Measurements from ENCODE around the gene PDGFC.

The PDGFC gene

GRCh38 chr4:156971676-156972378 is at the start of gene PDGFC:
Gene PDGFC (minus strand): TSS chr4:156971799. CDS start chr4:156970903, 896 bp downstream.
- no peak for FAIRE-seq
- DNase-seq (ENCODE audit: extremely low spot score, insufficient read length, low read depth), result no peak

GRCh38 chr4:157020882-157021281 is 49.3 kb upstream of the PDGFC start:
- no peak for FAIRE-seq

GRCh38 chr4:157018920-157019490 is 47.4 kb upstream of the PDGFC start:
- FAIRE-seq (no peak), DNase-seq (ENCODE audit: extremely low spot score, insufficient read length, low read depth) (no peak)

More at GRCh38 chr4:157020882-157021281, 49.3 kb upstream of the PDGFC start:
- no peak for DNase-seq (ENCODE audit: extremely low spot score, insufficient read length, low read depth)

GRCh38 chr4:157014621-157015591 is 43.3 kb upstream of the PDGFC start:
- no peak for FAIRE-seq
- DNase-seq (ENCODE audit: extremely low spot score, insufficient read length, low read depth), result no peak

- FAIRE-seq, result no peak
- no peak for DNase-seq (ENCODE audit: extremely low spot score, insufficient read length, low read depth)
Observed at GRCh38 chr4:157013656-157014055, 42.1 kb upstream of the PDGFC start.

GRCh38 chr4:157012781-157013180 is 41.2 kb upstream of the PDGFC start:
- FAIRE-seq (no peak), DNase-seq (ENCODE audit: extremely low spot score, insufficient read length, low read depth) (no peak)

GRCh38 chr4:157012296-157012695 is 40.7 kb upstream of the PDGFC start:
- FAIRE-seq, result no peak
- no peak for DNase-seq (ENCODE audit: extremely low spot score, insufficient read length, low read depth)

GRCh38 chr4:157010630-157011029 is 39.0 kb upstream of the PDGFC start:
- DNase-seq (ENCODE audit: extremely low spot score, insufficient read length, low read depth), result no peak
- no peak for FAIRE-seq

- no peak for DNase-seq (ENCODE audit: extremely low spot score, insufficient read length, low read depth)
- no peak for FAIRE-seq
Observed at GRCh38 chr4:157005831-157006230, 34.2 kb upstream of the PDGFC start.

- FAIRE-seq, result no peak
- no peak for DNase-seq (ENCODE audit: extremely low spot score, insufficient read length, low read depth)
Observed at GRCh38 chr4:157005193-157005592, 33.6 kb upstream of the PDGFC start.

GRCh38 chr4:157004279-157005161 is 32.9 kb upstream of the PDGFC start:
- FAIRE-seq, result no peak

GRCh38 chr4:156999175-156999517 is 27.5 kb upstream of the PDGFC start:
- FAIRE-seq (no peak), DNase-seq (ENCODE audit: extremely low spot score, insufficient read length, low read depth) (no peak)

More at GRCh38 chr4:157004279-157005161, 32.9 kb upstream of the PDGFC start:
- DNase-seq (ENCODE audit: extremely low spot score, insufficient read length, low read depth), result no peak

GRCh38 chr4:156998500-156999174 is 27.0 kb upstream of the PDGFC start:
- DNase-seq (ENCODE audit: extremely low spot score, insufficient read length, low read depth) (no peak), FAIRE-seq (no peak)

GRCh38 chr4:156992943-156993342 is 21.3 kb upstream of the PDGFC start:
- FAIRE-seq (no peak), DNase-seq (ENCODE audit: extremely low spot score, insufficient read length, low read depth) (no peak)

- no peak for DNase-seq (ENCODE audit: extremely low spot score, insufficient read length, low read depth)
- FAIRE-seq, result no peak
Observed at GRCh38 chr4:156991161-156991560, 19.6 kb upstream of the PDGFC start.

GRCh38 chr4:156983366-156983765 is 11.8 kb upstream of the PDGFC start:
- FAIRE-seq (no peak), DNase-seq (ENCODE audit: extremely low spot score, insufficient read length, low read depth) (no peak)

GRCh38 chr4:156981262-156981769 is 9.7 kb upstream of the PDGFC start:
- DNase-seq (ENCODE audit: extremely low spot score, insufficient read length, low read depth), result no peak
- FAIRE-seq, result no peak

- FAIRE-seq (no peak), DNase-seq (ENCODE audit: extremely low spot score, insufficient read length, low read depth) (no peak)
Observed at GRCh38 chr4:156977435-156978160, 6.0 kb upstream of the PDGFC start.
